ENCODE data around the gene HMX3.

HMX3 gene

DNA sequence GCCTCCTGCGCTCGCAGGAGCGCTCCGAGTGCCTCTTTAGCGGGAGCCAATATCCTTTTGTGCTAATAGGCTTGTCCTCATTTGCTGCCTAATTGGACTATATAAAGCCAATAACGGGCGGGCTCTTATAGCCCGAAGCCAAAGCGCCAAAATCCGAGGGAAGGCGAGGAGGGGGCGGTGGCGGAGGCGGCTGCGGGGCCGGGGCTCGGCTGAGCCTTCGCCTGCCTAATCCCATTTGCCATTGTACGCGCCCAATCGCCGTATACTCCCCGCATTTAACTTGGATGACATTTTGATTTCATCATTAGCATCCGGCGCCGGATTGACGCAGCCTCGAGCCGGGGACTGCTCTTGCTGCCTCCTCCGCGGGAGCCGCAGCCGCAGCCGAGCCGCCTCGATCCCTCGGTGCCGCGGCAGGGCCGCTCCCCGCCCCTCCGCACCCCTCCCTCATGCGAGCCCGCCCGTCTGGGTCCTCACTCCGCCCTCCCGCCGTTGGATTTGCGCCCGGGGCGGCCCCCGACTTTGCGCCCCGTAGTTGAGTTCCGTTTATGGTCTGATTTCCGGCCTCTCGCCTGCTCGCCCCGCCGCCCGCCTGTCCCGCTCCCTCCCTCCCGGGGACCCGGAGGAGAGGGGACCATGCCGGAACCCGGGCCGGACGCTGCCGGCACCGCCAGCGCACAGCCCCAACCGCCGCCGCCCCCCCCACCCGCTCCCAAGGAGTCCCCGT, at the start of gene HMX3:
HMX3 (plus strand) TSS at position 556 of the 727 bp plus-strand sequence; CDS start at position 637, 81 bp downstream.
- DNase-seq (ENCODE audit: low read depth in 2 of 2) = no peak

DNA sequence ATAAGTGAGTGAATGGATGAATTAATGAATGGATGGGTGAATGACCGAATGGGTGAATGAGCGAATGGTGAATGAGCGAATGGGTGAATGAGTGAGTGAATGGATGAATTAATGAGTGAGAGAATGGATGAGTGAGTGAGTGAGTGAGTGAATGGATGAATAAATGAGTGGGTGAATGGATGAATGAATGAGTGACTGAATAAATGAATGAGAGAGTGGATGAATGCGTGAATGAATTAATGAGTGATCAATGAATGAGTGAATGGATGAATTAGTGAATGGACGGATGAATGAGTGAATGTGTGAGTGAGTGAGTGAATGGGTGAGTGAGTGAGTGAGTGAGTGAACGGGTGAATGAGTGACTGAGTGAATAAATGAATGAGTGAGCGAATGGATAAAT, 49.5 kb upstream of the HMX3 start:
- DNase-seq (ENCODE audit: low read depth in 2 of 2) = no peak

DNA sequence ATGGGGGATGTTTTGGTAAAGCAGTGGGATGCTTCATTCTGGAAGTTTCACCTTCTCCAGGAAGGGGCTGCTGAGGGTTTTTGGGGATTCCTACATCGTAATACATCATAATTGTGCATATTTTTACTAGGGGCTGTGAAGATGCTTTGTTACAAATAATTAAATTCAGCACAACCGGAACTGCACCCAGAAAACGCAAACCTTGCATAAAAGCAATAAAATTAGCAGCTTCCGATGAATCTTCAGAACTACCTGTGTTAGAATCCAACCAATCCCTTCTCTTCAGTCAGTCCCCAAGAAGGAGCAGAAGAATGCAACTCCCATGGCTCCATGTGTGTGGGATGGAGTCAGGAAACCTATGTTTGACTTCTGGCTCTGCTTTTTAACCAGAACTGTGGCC, 48.4 kb upstream of the HMX3 start:
- no peak for DNase-seq (ENCODE audit: low read depth in 2 of 2)

DNA sequence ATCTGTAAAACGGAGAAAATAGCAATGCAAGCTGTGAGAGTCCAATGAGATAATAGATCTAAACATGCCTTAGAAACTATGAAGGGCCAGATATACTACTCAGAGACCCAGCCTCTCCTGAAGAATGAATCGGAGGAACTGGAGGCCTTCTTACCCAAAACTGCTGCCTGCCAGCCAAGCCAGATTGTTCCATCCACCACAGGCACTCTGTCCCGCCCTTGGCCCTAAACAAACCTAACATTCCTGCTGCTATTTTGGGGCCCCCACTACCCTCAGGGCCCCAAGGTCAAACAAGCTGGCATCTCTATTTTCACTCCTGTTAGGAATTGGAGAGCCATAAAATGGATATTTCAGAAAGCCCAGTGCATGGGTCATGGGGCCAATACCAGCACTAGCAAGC, 48.0 kb upstream of the HMX3 start:
- DNase-seq (ENCODE audit: low read depth in 2 of 2) = no peak

DNA sequence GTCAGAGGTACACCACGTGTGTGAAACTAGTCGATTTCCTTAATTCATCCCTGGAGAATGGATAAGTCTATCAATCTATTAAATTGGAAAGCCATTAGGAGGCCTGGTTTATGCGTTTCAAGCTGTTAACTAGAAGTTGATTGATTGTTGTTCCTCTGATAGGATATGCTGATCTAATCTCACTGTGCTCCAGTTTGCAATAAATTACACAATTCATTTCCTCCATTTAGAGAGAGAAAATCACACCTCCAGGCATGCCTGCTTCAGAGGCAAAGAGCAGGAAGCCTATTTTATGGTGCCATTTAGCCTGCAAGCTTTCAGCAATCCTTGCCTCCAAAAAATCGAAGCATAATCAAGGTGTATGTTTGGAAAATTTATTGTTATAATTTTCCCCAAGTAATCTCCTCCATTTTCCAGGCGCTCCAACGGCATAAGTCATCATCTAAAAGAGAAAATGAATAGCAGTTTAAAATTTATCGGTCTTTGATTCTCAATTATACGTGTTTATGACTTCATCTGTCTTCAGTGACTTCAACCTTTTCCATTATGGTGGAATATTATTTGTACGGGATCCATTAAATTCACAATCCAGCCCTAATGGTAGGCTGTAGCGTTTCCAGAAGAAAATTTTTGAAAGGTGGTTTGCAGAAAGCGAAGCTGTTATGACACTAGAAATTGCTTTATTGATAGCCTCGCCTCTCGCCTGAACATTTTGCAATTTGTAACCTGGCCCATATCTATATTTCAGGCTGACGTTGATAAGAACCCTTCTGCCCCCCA, 42.9 kb upstream of the HMX3 start:
- DNase-seq (ENCODE audit: low read depth in 2 of 2) = no peak

DNA sequence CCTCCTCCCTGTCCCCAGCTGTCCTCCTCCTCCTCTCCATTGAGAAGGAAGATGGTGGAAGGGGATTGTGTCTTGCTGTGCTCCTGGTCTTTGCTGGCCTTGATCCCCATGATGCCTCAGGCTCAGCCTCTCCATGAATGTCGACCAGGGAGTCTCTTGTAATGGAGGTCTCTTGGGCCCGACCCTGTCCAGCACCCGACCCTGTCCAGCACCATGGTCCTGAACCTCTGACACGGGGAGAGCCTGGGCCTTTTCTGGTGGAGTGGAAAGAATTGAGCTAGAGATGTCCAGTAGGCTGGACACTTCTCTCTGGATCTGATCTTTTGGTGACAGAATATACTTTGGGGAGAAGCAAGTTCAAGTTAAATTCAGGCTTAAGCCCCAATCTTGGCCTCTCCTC, 42.3 kb upstream of the HMX3 start:
- DNase-seq (ENCODE audit: low read depth in 2 of 2) = no peak

DNA sequence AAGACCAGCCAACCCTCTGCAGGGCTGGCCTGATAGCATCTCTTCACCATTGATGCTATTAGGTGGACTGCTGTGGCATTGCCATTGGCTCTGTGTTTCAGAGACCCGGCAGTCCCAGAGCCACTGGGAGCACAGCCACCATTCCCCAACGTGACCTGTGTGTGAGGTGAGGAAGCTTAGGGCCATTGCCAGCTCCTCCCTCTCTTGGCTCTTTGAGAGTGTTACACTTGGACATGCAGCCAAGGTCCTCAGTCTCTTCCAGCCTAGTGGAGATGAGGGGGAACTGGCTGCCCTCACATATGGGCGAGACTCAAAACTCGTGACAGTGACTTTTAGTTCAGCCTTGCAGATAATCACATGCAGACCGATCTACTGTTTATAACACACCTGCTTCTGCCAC, 39.3 kb upstream of the HMX3 start:
- no peak for DNase-seq (ENCODE audit: low read depth in 2 of 2)

DNA sequence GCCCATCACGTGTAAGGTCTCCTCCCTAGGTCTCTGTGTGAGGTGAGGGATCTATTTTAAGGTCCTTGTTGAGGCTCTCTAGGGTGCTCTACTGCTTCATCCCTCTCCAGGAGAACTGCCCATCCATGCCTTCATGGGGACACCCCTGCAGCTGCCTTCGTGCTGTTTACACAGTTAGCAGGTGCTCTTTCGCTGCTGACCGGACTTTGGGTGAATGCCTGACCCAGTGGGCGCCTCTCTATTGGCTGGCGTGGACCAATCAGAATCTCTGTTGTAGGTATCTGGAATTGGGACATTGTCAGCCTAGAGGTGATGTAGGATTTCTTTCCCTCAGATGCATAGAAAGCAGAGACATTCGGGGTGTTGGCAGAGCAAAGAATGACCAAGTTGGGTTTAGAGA, 38.7 kb upstream of the HMX3 start:
- DNase-seq (ENCODE audit: low read depth in 2 of 2) = no peak

DNA sequence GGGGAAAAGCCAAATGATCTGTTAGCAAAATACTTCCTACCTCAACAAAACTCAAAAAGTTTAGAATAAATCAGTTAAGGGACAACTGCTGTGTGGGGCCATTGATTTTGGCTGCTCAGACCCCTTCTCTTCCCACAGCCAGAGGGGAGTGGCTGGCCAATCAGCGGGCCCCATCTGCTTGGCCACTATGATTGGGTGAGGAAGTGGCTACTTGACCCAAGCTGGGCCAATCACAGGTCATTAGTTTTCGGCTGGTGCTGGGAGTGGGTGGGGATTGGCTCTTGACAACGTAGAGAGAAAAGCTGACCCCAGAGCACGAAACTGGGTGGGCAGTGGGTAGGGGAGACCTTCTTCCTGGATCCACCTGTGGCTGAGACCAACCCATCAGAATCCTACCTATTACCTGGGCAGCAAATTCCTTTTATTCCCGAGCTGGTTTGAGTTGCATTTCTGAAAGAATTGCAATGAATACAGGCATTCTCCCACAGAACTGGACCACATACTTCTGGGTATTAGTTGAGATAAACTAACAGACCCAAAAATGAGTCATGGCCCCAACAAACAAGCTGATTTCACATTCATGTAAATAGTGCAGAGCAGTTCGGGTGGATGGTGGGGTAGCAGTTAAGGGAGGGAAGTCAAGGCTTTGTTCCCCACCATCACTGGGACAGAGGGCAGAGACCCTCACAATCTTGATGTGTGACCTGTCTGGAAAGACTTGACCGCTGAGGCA, 35.6 kb upstream of the HMX3 start:
- no peak for DNase-seq (ENCODE audit: low read depth in 2 of 2)

DNA sequence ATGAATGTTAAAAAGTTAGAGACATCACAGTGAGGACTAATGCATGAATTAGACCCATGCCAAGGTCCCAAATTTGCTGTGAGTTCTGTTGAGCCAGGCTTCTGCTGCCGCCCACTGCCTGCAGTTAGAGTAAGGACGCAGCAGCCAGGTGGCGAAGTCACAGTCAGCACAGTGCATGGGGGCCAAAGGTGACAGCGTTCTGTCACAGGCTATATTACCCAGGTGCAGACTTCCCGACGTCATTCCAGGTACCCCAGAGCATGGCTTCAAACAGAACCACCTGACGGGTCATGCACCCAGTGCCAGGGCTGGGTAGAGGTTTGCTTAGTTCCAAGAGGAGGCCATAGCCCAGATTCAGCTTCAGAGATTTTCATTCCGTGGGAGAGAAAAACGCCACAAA, 33.9 kb upstream of the HMX3 start:
- no peak for DNase-seq (ENCODE audit: low read depth in 2 of 2)

DNA sequence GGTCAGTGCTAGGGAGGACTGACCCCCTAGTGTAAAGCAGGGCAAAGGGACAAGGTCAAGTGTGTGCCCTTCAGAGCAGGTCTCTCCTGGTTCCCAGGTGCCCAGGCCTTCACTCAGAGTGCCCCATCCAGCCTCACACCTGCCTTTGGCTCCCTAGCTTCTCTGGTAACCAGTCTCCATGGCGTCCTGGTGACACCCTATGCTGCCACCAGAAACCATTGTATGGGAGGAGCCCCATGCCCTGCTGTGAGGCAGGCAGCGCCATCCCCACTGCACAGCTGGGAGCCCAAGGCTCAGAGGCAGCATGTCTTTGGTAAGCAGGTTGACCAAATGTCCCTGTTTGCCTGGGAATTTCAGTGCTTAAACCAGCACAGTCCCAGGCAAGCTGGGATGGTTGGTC, 33.1 kb upstream of the HMX3 start:
- no peak for DNase-seq (ENCODE audit: low read depth in 2 of 2)

DNA sequence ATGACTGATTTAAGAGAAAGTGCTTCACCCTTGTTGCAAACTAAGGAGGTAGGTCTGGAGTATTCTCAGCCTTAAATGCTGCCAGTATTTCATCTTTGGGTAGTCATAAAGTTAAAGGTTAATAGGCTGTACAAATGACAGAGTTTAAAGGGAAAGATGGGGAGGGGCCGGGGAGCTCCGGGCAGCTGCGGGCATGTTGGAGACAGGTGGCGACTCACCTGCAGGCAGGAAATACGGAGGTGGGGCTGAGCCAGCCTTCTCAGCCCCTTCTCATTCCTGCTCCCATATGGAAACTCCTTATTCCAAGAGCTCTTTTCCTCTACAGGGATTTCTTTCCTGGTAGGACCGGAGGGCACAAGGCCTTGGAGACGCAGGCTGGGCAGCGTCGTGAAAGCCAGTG, 31.8 kb upstream of the HMX3 start:
- no peak for DNase-seq (ENCODE audit: low read depth in 2 of 2)

DNA sequence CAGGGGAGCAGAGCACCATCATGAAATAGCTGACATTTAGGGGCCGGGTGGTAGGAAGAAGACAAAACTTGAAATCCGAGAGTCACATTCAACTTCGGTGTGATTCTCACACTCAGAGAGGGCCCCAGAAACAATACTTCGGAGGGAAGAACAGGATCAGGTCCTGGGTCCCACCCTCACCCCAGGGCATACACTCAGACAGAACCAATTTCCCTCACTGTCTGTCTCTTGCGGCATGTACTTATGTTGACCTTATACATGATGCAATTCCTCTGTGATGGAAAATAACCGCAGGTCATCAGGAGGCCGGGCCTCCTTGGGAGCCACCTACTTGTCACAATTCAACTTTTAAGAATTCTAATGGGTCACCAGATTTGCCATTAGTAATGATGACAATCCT, 26.3 kb upstream of the HMX3 start:
- no peak for DNase-seq (ENCODE audit: low read depth in 2 of 2)

DNA sequence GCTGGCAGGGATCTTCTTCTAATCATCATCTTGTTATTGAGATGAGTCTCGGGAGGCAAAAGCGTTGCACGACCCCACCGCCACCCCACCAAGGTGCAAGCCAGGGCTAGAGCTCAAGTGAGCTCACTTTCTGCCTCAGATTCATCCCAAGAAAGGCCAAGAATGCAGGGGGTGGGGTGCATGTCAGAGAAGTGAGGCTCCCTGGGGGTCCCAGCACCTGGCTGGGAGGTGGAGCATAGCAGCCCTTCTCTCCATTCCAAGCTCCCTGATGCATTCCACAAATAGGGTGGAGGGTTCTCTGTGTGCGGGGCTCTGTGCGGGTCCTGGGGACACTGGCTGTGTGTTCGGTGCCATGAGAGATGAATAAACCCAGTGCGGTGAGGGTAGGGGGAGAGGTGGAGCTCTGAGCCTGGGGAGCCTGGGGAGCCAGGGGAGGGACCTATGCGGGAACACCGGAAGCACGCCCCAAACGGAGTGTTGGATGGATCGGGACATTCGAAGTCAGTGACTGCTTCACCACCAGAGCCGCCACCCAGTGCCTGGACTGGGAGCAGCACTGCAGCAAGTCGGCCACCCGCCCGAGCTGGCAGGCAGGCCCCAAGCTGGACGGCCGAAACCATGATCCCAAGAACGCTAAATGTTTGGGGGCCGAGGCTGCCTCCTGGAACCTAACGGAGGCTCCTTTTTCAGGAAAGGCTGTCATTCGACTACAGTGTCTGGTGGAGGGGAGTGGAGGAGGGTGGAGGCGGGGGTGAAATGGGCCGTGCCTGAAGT, 17.9 kb upstream of the HMX3 start:
- no peak for DNase-seq (ENCODE audit: low read depth in 2 of 2)

DNA sequence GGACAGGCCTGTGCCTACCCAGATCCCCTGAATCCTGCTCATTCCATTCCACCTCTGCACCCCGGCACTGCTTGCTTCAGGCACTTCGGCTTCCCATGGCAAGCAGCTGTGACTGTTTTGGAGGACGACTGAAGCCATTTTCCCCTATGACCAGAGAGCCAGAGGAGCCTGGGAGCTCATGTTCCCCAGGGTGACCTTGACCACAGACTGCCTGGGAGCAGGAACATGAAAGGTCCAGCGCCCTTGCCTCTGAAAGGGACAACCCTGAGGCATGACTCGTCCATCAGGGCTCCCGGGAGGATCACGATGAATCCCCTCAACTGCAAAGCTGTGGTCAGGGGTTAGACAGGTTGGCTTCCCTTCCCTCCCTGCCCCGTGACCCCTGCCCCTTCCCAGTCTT, 16.7 kb upstream of the HMX3 start:
- DNase-seq (ENCODE audit: low read depth in 2 of 2) = no peak

DNA sequence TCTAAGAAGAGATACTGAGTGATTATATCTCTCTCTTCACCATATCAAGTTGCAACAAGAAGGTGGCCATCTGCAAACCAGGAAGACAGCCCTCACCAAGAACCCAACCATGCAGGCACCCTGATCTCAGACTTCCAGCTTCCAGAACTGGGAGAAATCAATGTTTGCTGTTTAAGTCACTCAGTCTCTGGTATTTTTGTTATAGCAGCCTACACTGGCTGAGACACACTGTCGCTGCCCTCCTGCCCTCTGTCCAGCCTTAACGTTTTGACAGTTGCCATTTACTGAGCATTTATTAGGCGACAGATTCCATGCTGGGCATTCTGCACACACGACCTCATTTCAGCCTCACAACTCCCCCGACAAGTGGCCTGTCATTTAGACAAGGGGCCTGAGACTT, 9.5 kb upstream of the HMX3 start:
- DNase-seq (ENCODE audit: low read depth in 2 of 2) = no peak

DNA sequence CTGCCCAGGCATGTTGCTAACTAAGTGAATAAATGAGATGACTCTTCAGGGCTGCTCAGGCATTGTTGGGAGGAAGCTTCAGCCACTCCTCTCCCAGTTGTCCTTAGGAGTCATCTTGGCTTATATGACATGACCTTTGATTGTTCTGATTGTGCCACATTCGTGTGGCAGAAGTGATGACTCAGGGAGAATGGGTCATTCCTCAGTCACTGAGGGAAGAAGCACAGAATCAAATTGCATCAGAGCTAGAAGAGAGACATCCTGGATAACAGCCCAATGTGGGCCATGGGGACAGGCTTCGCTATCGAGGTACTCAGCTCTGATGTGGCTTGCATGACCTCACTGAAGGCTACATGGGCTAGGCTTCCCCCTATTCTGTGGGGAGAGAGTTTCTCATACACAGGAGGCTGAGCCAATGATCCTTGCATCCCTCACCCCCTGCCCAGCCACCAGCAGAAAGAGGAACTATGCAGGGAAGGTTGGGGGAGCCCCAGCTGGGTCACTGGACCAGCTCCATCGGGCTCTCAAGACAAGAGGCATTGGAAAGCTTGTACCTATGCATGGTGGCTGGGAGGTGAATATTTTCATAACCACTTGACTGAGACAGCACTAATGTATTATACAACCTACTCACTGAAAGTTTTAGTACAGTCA, 6.0 kb upstream of the HMX3 start:
- DNase-seq (ENCODE audit: low read depth in 2 of 2) = no peak

DNA sequence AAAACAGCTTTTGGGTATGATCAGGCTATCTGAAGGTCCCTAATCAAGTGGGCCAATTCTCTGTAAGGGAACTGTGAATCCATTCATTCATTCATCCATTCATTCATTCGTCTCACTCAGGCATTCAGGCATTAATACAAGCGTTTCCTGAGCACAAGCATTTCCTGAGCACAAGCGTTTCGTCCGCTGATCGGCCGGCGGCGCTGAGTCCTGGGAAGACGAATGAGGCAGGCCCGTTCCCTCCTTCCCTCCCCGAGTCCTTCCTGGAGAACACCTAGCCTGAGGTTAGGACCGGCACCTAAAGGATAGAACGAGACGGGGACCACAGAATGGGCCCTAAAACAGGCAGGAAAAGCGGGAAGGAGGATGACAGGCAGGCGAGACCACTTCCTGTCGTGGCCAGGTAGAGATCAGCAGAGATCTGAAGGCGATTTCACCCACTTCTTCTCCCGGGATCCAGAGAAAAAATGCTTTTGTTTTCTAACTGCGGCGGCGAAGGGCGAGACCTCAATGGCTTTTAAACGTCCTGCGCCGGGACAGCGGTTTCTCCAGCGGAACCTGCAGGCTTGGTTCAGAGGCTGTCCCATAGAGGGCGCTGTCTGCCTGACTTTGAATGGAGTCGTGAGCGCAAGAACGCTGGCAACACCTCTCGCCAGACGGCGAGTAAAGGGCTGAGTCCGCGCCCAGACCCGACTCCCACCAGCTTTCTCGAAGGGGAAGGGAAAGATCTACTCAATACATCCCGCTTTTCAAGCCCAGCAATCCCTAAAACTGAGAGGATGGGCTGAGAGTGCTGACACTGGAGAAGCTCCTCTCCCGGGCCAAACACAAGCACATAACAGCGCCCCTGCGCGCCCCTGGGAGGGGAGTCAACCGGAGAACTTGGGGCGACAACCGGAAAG, 2.9 kb upstream of the HMX3 start:
- DNase-seq (ENCODE audit: low read depth in 2 of 2) = peak; percentile 67 to 72

DNA sequence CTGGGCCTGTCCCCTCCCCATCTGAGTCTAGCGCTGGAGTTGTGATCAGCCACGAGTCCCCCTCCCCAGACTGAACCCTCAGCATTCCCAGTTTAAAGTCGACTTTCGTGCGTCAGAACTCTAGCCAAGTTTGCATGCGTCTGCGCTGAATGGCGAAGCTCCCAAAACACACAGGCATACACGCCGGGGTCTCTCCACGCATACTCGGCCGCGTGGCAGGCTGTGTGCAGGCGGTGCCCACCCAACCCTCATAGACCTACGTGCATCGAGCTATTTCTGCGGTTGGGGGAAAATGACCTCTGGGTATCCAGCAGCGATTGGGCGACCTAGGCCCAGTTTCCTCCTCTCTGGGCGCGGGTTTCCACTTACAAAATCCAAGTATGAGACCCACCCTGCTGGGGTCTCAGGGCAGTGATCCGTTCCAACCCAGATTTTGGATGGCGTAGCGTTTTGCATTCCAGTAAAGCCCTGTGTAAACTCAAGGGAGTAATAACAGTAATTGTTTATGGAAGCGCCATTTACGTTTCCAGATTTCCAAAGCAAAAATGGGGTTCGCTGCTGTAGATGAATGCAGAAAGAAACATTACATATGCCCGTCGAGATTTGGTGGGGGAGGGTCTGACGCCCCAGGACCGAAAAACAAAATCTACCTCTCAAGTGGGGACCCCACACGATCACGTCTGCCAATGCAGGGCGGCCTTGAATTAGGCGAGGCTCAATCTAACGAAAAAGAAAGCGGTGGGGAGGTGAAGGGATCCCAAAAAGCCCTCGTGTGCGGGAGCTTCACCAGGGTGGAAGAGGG, 2.0 kb upstream of the HMX3 start:
- DNase-seq (ENCODE audit: low read depth in 2 of 2) = no peak

All from activated CD8-positive, alpha-beta memory T cell treated with anti-CD3 and anti-CD28 coated beads for 4 hours (primary cell).